ENCODE measurements around the gene MT1HL1. TPM values are rescaled to one million over a fixed set of nuclear protein-coding genes. Genes with fewer than 3 reads are reported as not detected.

The MT1HL1 gene
- polyA plus RNA-seq, 1 of the 3 experiments (the other 2 are of a cell fraction) = not detected

- no peaks in the 10 kb centered on the region for H3K9me2 ChIP-seq
- no peak overlapping the region for H3K27ac ChIP-seq (ENCODE audit: low read depth in 2 of 2, low read length in 1 of 2)
- H3F3A ChIP-seq (replicated peaks; ENCODE audit: insufficient read depth) = no peaks in the 10 kb centered on the region
- POLR2A ChIA-PET = no interaction called here
- H3K9ac ChIP-seq = no peak overlapping the region
- no peak overlapping the region for H2AFZ ChIP-seq (ENCODE audit: low read depth)
- H3K4me2 ChIP-seq = no peak overlapping the region
- H3K4me3 ChIP-seq (ENCODE audit: low read depth in 2 of 2, low read length in 1 of 2) = no peak overlapping the region
- TF ChIP-seq RFX5 (IDR thresholded peaks at IDR 0.05; ENCODE audit: low read length) (no peak), USF1 (IDR thresholded peaks at IDR 0.05; ENCODE audit: borderline replicate concordance, low read depth) (no peak), IRF3 (IDR thresholded peaks at IDR 0.05; ENCODE audit: low read depth, low read length) (no peak), FOSL2 (IDR thresholded peaks at IDR 0.05; ENCODE audit: borderline replicate concordance, low read depth) (no peak), GABPA (IDR thresholded peaks at IDR 0.05; ENCODE audit: low read depth) (no peak), FOXM1 (IDR thresholded peaks at IDR 0.05; ENCODE audit: low read depth) (no peak), ZBTB33 (IDR thresholded peaks at IDR 0.05; ENCODE audit: borderline replicate concordance, low read depth) (no peak), TAF1 (IDR thresholded peaks at IDR 0.05; ENCODE audit: borderline replicate concordance, low read depth, low read length) (no peak), TCF12 (IDR thresholded peaks at IDR 0.05) (no peak)
- no peaks in the 10 kb centered on the region for H3K79me2 ChIP-seq (ENCODE audit: insufficient read depth)
- no peaks in the 10 kb centered on the region for H3K36me3 ChIP-seq (replicated peaks in 1 of 2; ENCODE audit: control insufficient read depth in 1 of 2, insufficient read depth in 2 of 2, low read length in 1 of 2)
- H3K4me1 ChIP-seq (ENCODE audit: control insufficient read depth in 1 of 2, insufficient read depth in 2 of 2, low read depth in 1 of 2, low read length in 1 of 2) = peaks cover 0 to 7% of the 10 kb centered on the region in 2 experiments; a peak in 2 of 4 replicates
- DNase-seq = no peak
- no peaks in the 10 kb centered on the region for H3K27me3 ChIP-seq (ENCODE audit: insufficient read depth)
- CTCF ChIA-PET = interaction anchor here (1.1 to 6.5 kb wide), 2 partner anchors 17 to 341 kb away, joined by 3 to 72 read pairs; no protein-coding TSS in a partner anchor
- no peaks in the 10 kb centered on the region for H3K9me3 ChIP-seq
- 11% methylated on average over 3 of the region's 3 CpGs for WGBS (ENCODE audit: low lambda C conversion rate)
- no peaks in the 10 kb centered on the region for H4K20me1 ChIP-seq (ENCODE audit: insufficient read depth)
Observed at GRCh38 chr1:237045278-237046016, 41.2 kb upstream of the MT1HL1 start.

- WGBS (ENCODE audit: low lambda C conversion rate) = 39% methylated on average over 14 of the region's 14 CpGs
- no peaks in the 10 kb centered on the region for H3F3A ChIP-seq (replicated peaks; ENCODE audit: insufficient read depth)
- no peak overlapping the region for H3K27ac ChIP-seq (ENCODE audit: low read depth in 2 of 2, low read length in 1 of 2)
- CTCF ChIA-PET = interaction anchor here (1.1 to 6.5 kb wide), 3 partner anchors 11 to 519 kb away, joined by 3 to 72 read pairs (median 17); no protein-coding TSS in a partner anchor
- no peak for TF ChIP-seq FOXM1 (IDR thresholded peaks at IDR 0.05; ENCODE audit: low read depth)
- no peak for TF ChIP-seq POLR2AphosphoS5 (IDR thresholded peaks at IDR 0.05; ENCODE audit: low read depth, low read length)
- no peak for TF ChIP-seq MEF2A (IDR thresholded peaks at IDR 0.05; ENCODE audit: borderline replicate concordance, low read depth)
- no peak for TF ChIP-seq TEAD4 (IDR thresholded peaks at IDR 0.05; ENCODE audit: borderline replicate concordance, insufficient read depth)
- no peak for TF ChIP-seq JUND (IDR thresholded peaks at IDR 0.05)
- TF ChIP-seq TAF1 (IDR thresholded peaks at IDR 0.05; ENCODE audit: borderline replicate concordance, low read depth, low read length) = no peak
- no peak for TF ChIP-seq FOXJ3 (CRISPR knock-in tag; IDR thresholded peaks at IDR 0.05)
- no peak for TF ChIP-seq RCOR1 (IDR thresholded peaks at IDR 0.05; ENCODE audit: low read length)
- TF ChIP-seq SIN3A (IDR thresholded peaks at IDR 0.05; ENCODE audit: borderline replicate concordance, low read depth, low read length) = no peak
- TF ChIP-seq NRF1 (IDR thresholded peaks at IDR 0.05; ENCODE audit: low read depth, low read length) = no peak
- no peak overlapping the region for H3K9ac ChIP-seq
- peaks cover 0 to 7% of the 10 kb centered on the region in 2 experiments; a peak in 2 of 4 replicates for H3K4me1 ChIP-seq (ENCODE audit: control insufficient read depth in 1 of 2, insufficient read depth in 2 of 2, low read depth in 1 of 2, low read length in 1 of 2)
- POLR2A ChIA-PET = no interaction called here
- DNase-seq = peak; percentile 12
- no peaks in the 10 kb centered on the region for H3K79me2 ChIP-seq (ENCODE audit: insufficient read depth)
- no peaks in the 10 kb centered on the region for H3K27me3 ChIP-seq (ENCODE audit: insufficient read depth)
- H4K20me1 ChIP-seq (ENCODE audit: insufficient read depth) = no peaks in the 10 kb centered on the region
- no peak overlapping the region for H2AFZ ChIP-seq (ENCODE audit: low read depth)
- no peaks in the 10 kb centered on the region for H3K36me3 ChIP-seq (replicated peaks in 1 of 2; ENCODE audit: control insufficient read depth in 1 of 2, insufficient read depth in 2 of 2, low read length in 1 of 2)
- H3K9me3 ChIP-seq = no peaks in the 10 kb centered on the region
- no peaks in the 10 kb centered on the region for H3K9me2 ChIP-seq
- no peak overlapping the region for H3K4me3 ChIP-seq (ENCODE audit: low read depth in 2 of 2, low read length in 1 of 2)
- no peak overlapping the region for H3K4me2 ChIP-seq
Observed at GRCh38 chr1:237043846-237044636, 39.8 kb upstream of the MT1HL1 start.
